ENCODE results near the gene CSMD2.

DNA sequence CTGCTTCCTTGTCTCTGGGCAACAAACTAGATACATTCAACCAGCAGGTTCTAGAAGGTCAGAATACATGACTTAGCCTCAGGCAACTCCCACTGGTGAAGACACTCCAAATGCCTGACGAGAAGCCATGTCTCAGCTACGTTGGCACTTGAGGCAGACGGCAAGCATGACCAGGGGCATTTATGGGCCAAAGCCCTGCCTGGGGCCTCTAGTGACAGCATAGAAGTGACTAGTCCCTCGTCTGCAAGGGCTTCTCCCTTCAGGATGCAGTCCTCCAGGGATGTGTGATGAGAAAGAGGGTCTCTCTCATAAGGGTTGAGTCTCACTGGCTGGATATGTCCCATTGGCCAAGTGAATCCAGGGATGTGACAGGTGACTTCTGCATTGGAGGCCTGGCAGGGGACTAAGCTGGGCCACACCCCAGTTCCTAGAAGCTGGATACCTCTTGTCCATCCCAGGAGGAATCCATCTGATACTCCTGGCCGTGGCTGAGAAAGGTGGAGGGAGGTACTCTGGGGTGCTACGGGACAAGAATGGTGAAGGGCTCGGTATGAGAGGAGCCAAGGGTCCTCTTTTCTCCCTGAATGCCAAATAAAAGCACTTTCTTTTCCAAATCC, 449.7 kb downstream of the CSMD2 start:
- TF ChIP-seq ZC3H10 (CRISPR knock-in tag; IDR thresholded peaks at IDR 0.05) (no peak), ZFP30 (CRISPR knock-in tag; IDR thresholded peaks at IDR 0.05) (no peak), ARNTL (CRISPR knock-in tag; IDR thresholded peaks at IDR 0.05; ENCODE audit: borderline replicate concordance, low read depth) (no peak), ZFP3 (CRISPR knock-in tag; IDR thresholded peaks at IDR 0.05) (no peak), OSR1 (CRISPR knock-in tag; IDR thresholded peaks at IDR 0.05) (no peak), ZNF565 (CRISPR knock-in tag; conservative IDR thresholded peaks at IDR 0.05; ENCODE audit: low read depth) (no peak), ISL1 (CRISPR knock-in tag; IDR thresholded peaks at IDR 0.05) (no peak), CSDC2 (CRISPR knock-in tag; IDR thresholded peaks at IDR 0.05) (no peak), GLIS3 (CRISPR knock-in tag; IDR thresholded peaks at IDR 0.05) (no peak), PPARA (CRISPR knock-in tag; IDR thresholded peaks at IDR 0.05; ENCODE audit: borderline replicate concordance) (no peak)
- TF ChIP-seq, protein P1, sequence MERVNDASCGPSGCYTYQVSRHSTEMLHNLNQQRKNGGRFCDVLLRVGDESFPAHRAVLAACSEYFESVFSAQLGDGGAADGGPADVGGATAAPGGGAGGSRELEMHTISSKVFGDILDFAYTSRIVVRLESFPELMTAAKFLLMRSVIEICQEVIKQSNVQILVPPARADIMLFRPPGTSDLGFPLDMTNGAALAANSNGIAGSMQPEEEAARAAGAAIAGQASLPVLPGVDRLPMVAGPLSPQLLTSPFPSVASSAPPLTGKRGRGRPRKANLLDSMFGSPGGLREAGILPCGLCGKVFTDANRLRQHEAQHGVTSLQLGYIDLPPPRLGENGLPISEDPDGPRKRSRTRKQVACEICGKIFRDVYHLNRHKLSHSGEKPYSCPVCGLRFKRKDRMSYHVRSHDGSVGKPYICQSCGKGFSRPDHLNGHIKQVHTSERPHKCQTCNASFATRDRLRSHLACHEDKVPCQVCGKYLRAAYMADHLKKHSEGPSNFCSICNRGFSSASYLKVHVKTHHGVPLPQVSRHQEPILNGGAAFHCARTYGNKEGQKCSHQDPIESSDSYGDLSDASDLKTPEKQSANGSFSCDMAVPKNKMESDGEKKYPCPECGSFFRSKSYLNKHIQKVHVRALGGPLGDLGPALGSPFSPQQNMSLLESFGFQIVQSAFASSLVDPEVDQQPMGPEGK (CRISPR knock-in tag; IDR thresholded peaks at IDR 0.05; ENCODE audit: borderline replicate concordance), result no peak
- TF ChIP-seq, protein P2, sequence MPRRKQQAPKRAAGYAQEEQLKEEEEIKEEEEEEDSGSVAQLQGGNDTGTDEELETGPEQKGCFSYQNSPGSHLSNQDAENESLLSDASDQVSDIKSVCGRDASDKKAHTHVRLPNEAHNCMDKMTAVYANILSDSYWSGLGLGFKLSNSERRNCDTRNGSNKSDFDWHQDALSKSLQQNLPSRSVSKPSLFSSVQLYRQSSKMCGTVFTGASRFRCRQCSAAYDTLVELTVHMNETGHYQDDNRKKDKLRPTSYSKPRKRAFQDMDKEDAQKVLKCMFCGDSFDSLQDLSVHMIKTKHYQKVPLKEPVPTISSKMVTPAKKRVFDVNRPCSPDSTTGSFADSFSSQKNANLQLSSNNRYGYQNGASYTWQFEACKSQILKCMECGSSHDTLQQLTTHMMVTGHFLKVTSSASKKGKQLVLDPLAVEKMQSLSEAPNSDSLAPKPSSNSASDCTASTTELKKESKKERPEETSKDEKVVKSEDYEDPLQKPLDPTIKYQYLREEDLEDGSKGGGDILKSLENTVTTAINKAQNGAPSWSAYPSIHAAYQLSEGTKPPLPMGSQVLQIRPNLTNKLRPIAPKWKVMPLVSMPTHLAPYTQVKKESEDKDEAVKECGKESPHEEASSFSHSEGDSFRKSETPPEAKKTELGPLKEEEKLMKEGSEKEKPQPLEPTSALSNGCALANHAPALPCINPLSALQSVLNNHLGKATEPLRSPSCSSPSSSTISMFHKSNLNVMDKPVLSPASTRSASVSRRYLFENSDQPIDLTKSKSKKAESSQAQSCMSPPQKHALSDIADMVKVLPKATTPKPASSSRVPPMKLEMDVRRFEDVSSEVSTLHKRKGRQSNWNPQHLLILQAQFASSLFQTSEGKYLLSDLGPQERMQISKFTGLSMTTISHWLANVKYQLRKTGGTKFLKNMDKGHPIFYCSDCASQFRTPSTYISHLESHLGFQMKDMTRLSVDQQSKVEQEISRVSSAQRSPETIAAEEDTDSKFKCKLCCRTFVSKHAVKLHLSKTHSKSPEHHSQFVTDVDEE (CRISPR knock-in tag; IDR thresholded peaks at IDR 0.05), result no peak
- TF ChIP-seq, protein P3, sequence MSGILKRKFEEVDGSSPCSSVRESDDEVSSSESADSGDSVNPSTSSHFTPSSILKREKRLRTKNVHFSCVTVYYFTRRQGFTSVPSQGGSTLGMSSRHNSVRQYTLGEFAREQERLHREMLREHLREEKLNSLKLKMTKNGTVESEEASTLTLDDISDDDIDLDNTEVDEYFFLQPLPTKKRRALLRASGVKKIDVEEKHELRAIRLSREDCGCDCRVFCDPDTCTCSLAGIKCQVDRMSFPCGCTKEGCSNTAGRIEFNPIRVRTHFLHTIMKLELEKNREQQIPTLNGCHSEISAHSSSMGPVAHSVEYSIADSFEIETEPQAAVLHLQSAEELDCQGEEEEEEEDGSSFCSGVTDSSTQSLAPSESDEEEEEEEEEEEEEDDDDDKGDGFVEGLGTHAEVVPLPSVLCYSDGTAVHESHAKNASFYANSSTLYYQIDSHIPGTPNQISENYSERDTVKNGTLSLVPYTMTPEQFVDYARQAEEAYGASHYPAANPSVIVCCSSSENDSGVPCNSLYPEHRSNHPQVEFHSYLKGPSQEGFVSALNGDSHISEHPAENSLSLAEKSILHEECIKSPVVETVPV (CRISPR knock-in tag; IDR thresholded peaks at IDR 0.05), result no peak
- TF ChIP-seq, protein P4, sequence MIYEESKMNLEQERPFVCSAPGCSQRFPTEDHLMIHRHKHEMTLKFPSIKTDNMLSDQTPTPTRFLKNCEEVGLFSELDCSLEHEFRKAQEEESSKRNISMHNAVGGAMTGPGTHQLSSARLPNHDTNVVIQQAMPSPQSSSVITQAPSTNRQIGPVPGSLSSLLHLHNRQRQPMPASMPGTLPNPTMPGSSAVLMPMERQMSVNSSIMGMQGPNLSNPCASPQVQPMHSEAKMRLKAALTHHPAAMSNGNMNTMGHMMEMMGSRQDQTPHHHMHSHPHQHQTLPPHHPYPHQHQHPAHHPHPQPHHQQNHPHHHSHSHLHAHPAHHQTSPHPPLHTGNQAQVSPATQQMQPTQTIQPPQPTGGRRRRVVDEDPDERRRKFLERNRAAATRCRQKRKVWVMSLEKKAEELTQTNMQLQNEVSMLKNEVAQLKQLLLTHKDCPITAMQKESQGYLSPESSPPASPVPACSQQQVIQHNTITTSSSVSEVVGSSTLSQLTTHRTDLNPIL (CRISPR knock-in tag; IDR thresholded peaks at IDR 0.05; ENCODE audit: low read depth), result no peak

Data from SK-N-SH treated with all-trans-retinoic acid at 6 μM for 48 hours (cell line).